Mononuclear cell (primary cell): ENCODE data around the gene ST7L. TPM values are rescaled to one million over a fixed set of nuclear protein-coding genes. Genes with fewer than 3 reads are reported as not detected.
A peak's percentile ranks its signal among the peaks of the same experiment; 100 is the strongest.
"Not testable (repeated sequence)": the region's sequence is repeated elsewhere in the genome, so short reads cannot be mapped to it uniquely, and the experiment has no call there.

Experiments
- H3K27me3 ChIP-seq: 2 replicates; pipeline ENCODE4 v1.6.0; 2011; ENCODE audit warnings: low read length, control low read depth; ENCODE audit not compliant: insufficient read depth
- H3K4me1 ChIP-seq: 2 replicates; pipeline ENCODE4 v1.5.1; 2011; ENCODE audit warnings: mild to moderate bottlenecking, low read length, control low read depth; ENCODE audit not compliant: insufficient read depth
- H3K4me3 ChIP-seq: 2 replicates; pipeline ENCODE4 v1.5.1; 2011; ENCODE audit warnings: mild to moderate bottlenecking, low read length, moderate library complexity
- H3K9me3 ChIP-seq: 2 replicates; pipeline ENCODE4 v1.5.1; 2011; ENCODE audit warnings: low read depth, mild to moderate bottlenecking, control low read depth, low read length
- total RNA-seq: library from RNA; depleted of rRNA; stranded (reverse); fragments of >200 nt; gene quantifications from one replicate; pipeline ENCODE4 v1.2.3, GENCODE V29; 2012

The ST7L gene
- total RNA-seq: 30.5 TPM

DNA sequence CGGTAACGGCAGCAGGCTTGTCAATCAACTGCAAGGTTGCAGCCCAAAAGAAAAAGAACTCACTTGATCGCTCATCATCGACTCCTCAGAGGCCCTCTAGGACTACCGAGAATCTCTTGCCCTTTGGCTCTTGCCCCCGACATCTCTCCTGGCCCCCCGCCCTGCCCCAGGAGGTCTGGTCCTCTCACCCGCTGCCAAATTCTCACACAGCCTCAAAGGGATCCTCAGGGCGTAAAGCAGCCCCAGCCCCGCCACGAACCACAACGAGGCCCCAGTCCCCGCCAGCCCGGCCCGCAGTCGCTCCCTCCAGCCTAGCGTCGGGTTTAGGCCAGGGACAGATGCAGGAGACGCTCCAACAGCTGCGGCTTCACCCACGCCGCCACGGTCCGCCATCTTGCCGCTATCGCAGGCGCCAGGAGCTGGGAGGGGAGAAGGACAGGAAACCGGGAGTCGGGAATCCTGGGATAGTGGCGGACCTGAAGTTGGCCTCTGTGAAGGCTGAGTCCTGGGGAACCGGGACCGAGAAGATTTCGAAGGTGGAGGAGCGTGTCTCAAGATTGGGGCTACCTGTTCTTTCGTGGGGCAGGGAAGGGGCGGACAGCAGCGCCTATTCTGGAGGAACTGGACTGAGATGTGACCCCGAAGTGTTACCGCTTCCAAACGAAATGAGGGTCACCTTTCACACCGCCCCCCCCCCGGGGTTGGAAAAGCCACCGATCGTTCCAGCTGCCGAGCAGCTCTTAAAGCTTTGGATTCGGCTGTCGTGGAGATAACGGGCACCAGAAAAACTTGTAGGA is at the start of gene ST7L:
ST7L (minus strand) TSS at position 421 of the 797 bp plus-strand sequence; CDS start at position 393, 28 bp downstream.
- no peaks in the 10 kb centered on the region for H3K27me3 ChIP-seq
- peak within 1 kb of the TSS; percentile 98 for H3K4me3 ChIP-seq
- H3K4me1 ChIP-seq: peaks cover 34% of the 10 kb centered on the region
- no peaks in the 10 kb centered on the region for H3K9me3 ChIP-seq

DNA sequence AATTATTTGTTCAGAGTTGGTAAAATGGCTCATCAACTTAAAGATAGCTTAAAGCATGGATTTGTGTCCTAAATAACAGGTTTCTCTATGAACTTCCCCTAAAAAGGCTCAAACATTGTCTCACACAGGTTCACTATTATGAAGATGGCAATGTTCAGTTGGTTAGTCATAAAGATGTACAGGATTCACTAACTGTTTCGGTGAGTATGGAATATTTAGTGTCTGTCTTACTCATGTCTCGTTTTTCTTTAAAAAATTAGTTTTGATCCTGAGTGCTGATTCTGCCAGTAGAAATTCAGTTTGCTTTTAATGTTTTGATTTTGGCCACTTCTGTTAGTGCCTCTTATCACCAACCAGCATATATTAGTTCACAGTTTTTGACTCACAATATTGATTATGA is 48.0 kb upstream of the ST7L start:
- H3K27me3 ChIP-seq: no peaks in the 10 kb centered on the region
- no peaks in the 10 kb centered on the region for H3K9me3 ChIP-seq
- no peak overlapping the region for H3K4me3 ChIP-seq
- no peaks in the 10 kb centered on the region for H3K4me1 ChIP-seq

GRCh38 chr1:112665857-112666256 is 46.9 kb upstream of the ST7L start:
- no peak overlapping the region for H3K4me3 ChIP-seq
- H3K4me1 ChIP-seq: no peaks in the 10 kb centered on the region
- H3K27me3 ChIP-seq: no peaks in the 10 kb centered on the region
- H3K9me3 ChIP-seq: no peaks in the 10 kb centered on the region

GRCh38 chr1:112651205-112651604 is 32.3 kb upstream of the ST7L start:
- no peak overlapping the region for H3K4me3 ChIP-seq
- no peaks in the 10 kb centered on the region for H3K27me3 ChIP-seq
- H3K4me1 ChIP-seq: peaks cover 2% of the 10 kb centered on the region
- H3K9me3 ChIP-seq: no peaks in the 10 kb centered on the region

DNA sequence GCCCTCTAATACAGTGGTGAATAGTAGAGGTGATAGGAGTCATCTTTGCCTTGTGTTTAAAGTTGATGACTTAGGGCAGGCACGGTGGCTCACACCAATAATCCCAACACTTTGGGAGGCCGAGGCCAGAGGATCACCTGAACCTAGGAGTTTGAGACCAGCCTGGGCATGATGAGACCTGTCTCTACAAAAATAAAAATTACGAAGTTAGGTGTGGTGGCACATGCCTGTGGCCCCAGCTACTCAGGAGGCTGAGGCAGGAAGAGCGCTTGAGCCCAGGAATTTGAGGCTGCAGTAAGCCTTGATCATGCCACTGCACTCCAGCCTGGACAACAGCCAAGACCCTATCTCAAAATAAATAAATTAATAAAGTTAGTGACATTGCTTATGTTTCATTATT is 27.3 kb upstream of the ST7L start:
- peaks cover 20% of the 10 kb centered on the region for H3K4me1 ChIP-seq
- H3K9me3 ChIP-seq: no peaks in the 10 kb centered on the region
- H3K4me3 ChIP-seq: no peak overlapping the region
- no peaks in the 10 kb centered on the region for H3K27me3 ChIP-seq

GRCh38 chr1:112643080-112643479 is 24.1 kb upstream of the ST7L start:
- Histone ChIP-seq H3K4me1 (peaks cover 20% of the 10 kb centered on the region), H3K27me3 (no peaks in the 10 kb centered on the region), H3K4me3 (no peak overlapping the region), H3K9me3 (no peaks in the 10 kb centered on the region)

- not testable (repeated sequence) for H3K9me3 ChIP-seq, H3K27me3 ChIP-seq, H3K4me3 ChIP-seq
- peaks cover 24% of the 10 kb centered on the region for H3K4me1 ChIP-seq
Observed at GRCh38 chr1:112640437-112640836, 21.5 kb upstream of the ST7L start.

DNA sequence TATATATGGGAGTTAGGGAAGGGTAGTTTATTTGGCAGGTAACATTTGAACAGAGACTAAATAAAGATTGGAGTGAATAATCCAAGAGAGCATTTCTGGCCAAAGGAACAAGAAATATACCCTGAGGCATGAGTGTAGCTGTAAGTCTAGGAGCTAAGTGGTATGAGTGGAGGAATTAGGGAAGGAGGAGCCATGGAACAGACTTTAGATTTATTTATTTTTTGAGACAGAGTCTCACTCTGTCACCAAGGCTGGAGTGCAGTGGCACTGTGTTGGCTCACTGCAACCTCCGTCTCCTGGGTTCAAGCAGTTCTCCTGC is 19.1 kb upstream of the ST7L start:
- Histone ChIP-seq H3K4me3 (no peak overlapping the region), H3K4me1 (peaks cover 20% of the 10 kb centered on the region), H3K27me3 (no peaks in the 10 kb centered on the region), H3K9me3 (no peaks in the 10 kb centered on the region)

DNA sequence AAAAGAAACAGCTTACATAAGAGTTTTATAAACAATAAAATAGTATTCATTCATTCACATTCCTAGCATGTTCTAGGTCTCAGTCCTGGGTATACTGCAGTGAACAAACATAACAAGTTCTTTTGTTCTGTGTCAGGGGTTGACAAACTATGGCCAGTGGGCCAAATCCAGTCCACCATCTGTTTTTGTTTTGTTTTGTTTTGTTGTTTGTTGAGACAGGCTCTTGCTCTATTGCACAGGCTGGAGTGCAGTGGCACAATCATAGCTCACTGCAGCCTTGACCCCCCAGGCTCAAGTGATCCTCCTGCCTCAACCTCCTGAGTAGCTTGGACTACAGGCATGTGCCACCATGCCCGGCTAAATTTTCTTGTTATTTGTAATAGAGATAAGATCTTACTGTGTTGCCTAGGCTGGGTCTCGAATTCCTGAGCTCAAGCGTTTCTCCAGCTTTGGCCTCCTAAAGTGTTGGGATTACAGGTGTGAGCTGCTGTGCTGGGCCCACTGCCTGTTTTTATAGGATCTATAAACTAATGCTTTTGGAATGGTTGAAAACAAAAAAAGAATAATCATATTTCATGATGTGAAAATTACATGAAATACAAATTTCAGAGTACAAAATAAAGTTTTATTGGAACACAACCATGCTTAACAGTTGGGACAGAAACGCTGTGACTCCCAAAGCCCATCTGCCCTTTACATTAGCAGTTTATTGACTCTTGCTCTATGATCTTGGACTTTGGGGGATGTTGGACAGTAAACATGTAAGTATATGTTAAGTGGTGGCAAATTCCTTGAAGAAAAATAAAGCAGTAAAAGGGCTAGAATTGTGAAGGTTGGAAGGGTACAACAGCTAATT is 18.5 kb upstream of the ST7L start:
- Histone ChIP-seq H3K27me3 (no peaks in the 10 kb centered on the region), H3K9me3 (no peaks in the 10 kb centered on the region), H3K4me1 (peaks cover 20% of the 10 kb centered on the region), H3K4me3 (no peak overlapping the region)

GRCh38 chr1:112636597-112637253 is 17.8 kb upstream of the ST7L start:
- Histone ChIP-seq H3K9me3 (no peaks in the 10 kb centered on the region), H3K27me3 (no peaks in the 10 kb centered on the region), H3K4me3 (no peak overlapping the region), H3K4me1 (peaks cover 27% of the 10 kb centered on the region)

DNA sequence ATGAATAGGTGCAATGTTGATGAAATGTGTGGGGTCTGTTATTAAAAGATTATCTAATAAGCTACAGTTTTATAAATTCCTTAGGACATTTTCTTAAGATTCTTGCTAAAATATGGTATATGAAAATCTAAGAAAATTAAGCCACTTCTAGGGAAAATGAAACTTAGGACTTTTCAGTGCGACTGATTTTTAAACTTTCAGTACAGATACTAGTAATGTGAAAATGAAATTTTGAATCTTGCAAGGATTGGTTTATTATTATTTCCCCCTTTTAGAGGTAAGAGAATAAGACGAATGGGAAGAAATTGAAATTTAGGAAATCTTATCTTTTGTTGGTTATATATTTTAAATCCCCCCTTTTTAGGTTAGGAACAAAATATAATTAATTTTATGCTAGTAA is 17.1 kb upstream of the ST7L start:
- Histone ChIP-seq H3K4me1 (peaks cover 30% of the 10 kb centered on the region), H3K27me3 (no peaks in the 10 kb centered on the region), H3K9me3 (no peaks in the 10 kb centered on the region), H3K4me3 (no peak overlapping the region)

DNA sequence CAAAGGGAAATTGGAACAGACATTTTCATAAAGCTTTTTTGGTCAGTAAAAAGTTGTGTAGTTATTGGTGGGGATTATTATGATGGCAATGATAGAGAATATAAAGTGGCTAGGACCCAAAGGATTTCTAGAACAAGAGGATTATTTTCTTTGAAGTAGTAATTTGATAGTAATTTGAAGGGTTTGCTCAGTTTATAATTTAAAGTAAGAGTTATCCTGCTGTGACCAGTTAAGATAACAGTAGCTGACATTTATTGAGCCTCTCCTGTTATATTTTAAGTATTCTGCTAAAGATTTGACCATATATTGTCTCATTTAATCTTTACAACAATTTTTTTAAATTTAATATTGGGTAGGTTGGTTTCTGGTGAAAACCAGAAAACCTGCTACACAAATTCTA is 15.4 kb upstream of the ST7L start:
- Histone ChIP-seq H3K27me3 (no peaks in the 10 kb centered on the region), H3K9me3 (no peaks in the 10 kb centered on the region), H3K4me3 (no peak overlapping the region), H3K4me1 (peaks cover 45% of the 10 kb centered on the region)

DNA sequence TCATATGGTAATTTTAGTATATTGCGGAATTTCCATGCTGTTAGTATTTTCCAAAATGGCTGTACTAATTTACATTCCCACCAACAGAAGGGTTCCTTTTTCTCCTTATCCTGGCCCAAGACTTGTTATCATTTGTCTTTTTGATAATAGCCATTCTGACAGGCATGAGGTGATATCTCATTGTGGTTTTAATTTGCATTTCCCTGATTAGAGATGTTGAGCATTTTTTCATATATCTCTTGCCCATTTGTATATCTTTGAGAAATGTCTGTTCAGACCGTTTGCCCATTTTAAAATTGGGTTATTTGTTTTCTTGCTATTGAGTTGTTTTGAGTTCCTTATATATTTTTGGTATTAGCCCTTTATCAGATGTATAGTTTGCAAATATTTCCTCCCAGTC is 14.7 kb upstream of the ST7L start:
- H3K27me3 ChIP-seq: no peaks in the 10 kb centered on the region
- H3K9me3 ChIP-seq: no peaks in the 10 kb centered on the region
- peaks cover 51% of the 10 kb centered on the region for H3K4me1 ChIP-seq
- no peak overlapping the region for H3K4me3 ChIP-seq

GRCh38 chr1:112629256-112629655 is 10.3 kb upstream of the ST7L start:
- no peak overlapping the region for H3K4me3 ChIP-seq

DNA sequence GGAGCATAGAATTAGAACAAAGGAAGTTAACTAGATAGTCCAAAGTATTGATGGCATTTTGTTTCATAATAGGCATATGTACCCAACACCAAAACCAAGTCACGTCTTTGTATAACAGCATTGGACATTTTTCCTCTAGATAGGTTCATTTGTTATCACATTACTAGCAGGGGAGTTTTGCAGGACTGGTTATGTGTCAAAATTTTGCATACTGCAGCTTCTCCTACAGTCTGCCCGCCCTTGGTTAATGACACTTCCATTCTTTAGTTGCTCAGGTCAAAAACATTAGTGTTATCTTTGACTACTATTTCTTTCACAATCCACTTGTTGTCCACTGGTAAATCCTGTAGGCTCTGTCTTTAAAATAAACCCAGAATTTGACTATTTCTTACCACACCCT is 9.6 kb upstream of the ST7L start:
- H3K4me1 ChIP-seq: peaks cover 73% of the 10 kb centered on the region

More at GRCh38 chr1:112629256-112629655, 10.3 kb upstream of the ST7L start:
- H3K4me1 ChIP-seq: peaks cover 68% of the 10 kb centered on the region
- H3K9me3 ChIP-seq: no peaks in the 10 kb centered on the region
- H3K27me3 ChIP-seq: no peaks in the 10 kb centered on the region

More for the DNA sequence above, 9.6 kb upstream of the ST7L start:
- no peak overlapping the region for H3K4me3 ChIP-seq
- no peaks in the 10 kb centered on the region for H3K27me3 ChIP-seq
- H3K9me3 ChIP-seq: no peaks in the 10 kb centered on the region
